ENCODE data around the gene PIGS.

Gene PIGS

GRCh38 chr17:28555022-28555421, 16.3 kb downstream of the PIGS start:
- no peaks in the 10 kb centered on the region for H3K27me3 ChIP-seq (ENCODE audit: insufficient read depth, poor library complexity, severe bottlenecking)
- TF ChIP-seq REST (IDR thresholded peaks at IDR 0.05; ENCODE audit: insufficient replicate concordance, low read depth) (no peak), POLR2AphosphoS5 (IDR thresholded peaks at IDR 0.05; ENCODE audit: low read depth) (no peak), GABPA (IDR thresholded peaks at IDR 0.05; ENCODE audit: low read depth) (no peak), SPI1 (IDR thresholded peaks at IDR 0.05; ENCODE audit: borderline replicate concordance, low read depth) (no peak), CTCF (IDR thresholded peaks at IDR 0.05; ENCODE audit: insufficient read depth, low read length) (no peak)
- DNase-seq (ENCODE audit: low read depth in 1 of 2, low spot score in 1 of 2) = no peak
- H3K27ac ChIP-seq (replicated peaks) = no peak overlapping the region
- no peak overlapping the region for H3K4me3 ChIP-seq (replicated peaks; ENCODE audit: insufficient read depth, low read length)

- TF ChIP-seq SPI1 (IDR thresholded peaks at IDR 0.05; ENCODE audit: borderline replicate concordance, low read depth) = no peak
- no peak for TF ChIP-seq GABPA (IDR thresholded peaks at IDR 0.05; ENCODE audit: low read depth)
- TF ChIP-seq REST (IDR thresholded peaks at IDR 0.05; ENCODE audit: insufficient replicate concordance, low read depth) = no peak
- no peak for TF ChIP-seq POLR2AphosphoS5 (IDR thresholded peaks at IDR 0.05; ENCODE audit: low read depth)
- TF ChIP-seq CTCF (IDR thresholded peaks at IDR 0.05; ENCODE audit: insufficient read depth, low read length) = no peak
- no peak for DNase-seq (ENCODE audit: low read depth in 1 of 2, low spot score in 1 of 2)
- H3K27ac ChIP-seq (replicated peaks) = no peak overlapping the region
- no peak overlapping the region for H3K4me3 ChIP-seq (replicated peaks; ENCODE audit: insufficient read depth, low read length)
- no peaks in the 10 kb centered on the region for H3K27me3 ChIP-seq (ENCODE audit: insufficient read depth, poor library complexity, severe bottlenecking)
These were observed 16.8 kb downstream of the PIGS start for GRCh38 chr17:28554565-28554964.

- H3K27ac ChIP-seq (replicated peaks) = no peak overlapping the region
These were observed 18.3 kb downstream of the PIGS start for GRCh38 chr17:28553000-28553505.

More at GRCh38 chr17:28553000-28553505, 18.3 kb downstream of the PIGS start:
- no peak for TF ChIP-seq REST (IDR thresholded peaks at IDR 0.05; ENCODE audit: insufficient replicate concordance, low read depth)
- TF ChIP-seq GABPA (IDR thresholded peaks at IDR 0.05; ENCODE audit: low read depth) = no peak
- no peak for TF ChIP-seq SPI1 (IDR thresholded peaks at IDR 0.05; ENCODE audit: borderline replicate concordance, low read depth)
- TF ChIP-seq CTCF (IDR thresholded peaks at IDR 0.05; ENCODE audit: insufficient read depth, low read length) = no peak
- TF ChIP-seq POLR2AphosphoS5 (IDR thresholded peaks at IDR 0.05; ENCODE audit: low read depth) = no peak
- no peak overlapping the region for H3K4me3 ChIP-seq (replicated peaks; ENCODE audit: insufficient read depth, low read length)
- no peaks in the 10 kb centered on the region for H3K27me3 ChIP-seq (ENCODE audit: insufficient read depth, poor library complexity, severe bottlenecking)
- no peak for DNase-seq (ENCODE audit: low read depth in 1 of 2, low spot score in 1 of 2)
